ENCODE results near the gene CPT1C.

DNA sequence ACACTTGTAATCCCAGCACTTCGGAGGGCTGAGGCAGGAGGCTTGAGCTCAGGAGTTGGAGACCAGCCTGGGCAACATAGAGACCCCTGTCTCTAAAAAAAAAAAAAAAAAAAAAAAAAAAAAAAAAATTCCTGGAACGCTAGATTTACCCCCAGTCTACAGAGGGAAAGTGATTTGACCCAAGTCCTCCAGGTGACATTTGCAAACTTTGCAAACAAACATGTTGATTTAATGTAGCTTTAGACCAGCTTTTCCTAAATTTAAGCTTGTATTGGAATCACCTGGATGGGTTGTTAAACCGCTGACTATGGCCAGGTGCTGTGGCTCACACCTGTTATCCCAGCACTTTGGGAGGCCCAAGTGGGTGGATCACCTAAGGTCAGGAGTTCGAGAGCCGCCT is 8.4 kb downstream of the CPT1C start:
- TF ChIP-seq, protein P1, sequence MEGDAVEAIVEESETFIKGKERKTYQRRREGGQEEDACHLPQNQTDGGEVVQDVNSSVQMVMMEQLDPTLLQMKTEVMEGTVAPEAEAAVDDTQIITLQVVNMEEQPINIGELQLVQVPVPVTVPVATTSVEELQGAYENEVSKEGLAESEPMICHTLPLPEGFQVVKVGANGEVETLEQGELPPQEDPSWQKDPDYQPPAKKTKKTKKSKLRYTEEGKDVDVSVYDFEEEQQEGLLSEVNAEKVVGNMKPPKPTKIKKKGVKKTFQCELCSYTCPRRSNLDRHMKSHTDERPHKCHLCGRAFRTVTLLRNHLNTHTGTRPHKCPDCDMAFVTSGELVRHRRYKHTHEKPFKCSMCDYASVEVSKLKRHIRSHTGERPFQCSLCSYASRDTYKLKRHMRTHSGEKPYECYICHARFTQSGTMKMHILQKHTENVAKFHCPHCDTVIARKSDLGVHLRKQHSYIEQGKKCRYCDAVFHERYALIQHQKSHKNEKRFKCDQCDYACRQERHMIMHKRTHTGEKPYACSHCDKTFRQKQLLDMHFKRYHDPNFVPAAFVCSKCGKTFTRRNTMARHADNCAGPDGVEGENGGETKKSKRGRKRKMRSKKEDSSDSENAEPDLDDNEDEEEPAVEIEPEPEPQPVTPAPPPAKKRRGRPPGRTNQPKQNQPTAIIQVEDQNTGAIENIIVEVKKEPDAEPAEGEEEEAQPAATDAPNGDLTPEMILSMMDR (IDR thresholded peaks at IDR 0.05): no peak
- no peak for TF ChIP-seq POLR2A (IDR thresholded peaks at IDR 0.05)

All from tibial nerve (tissue), 3 donors.